ENCODE results near the gene MBLAC1. TPM values are rescaled to one million over a fixed set of nuclear protein-coding genes. Genes with fewer than 3 reads are reported as not detected.
"Not testable (repeated sequence)": the region's sequence is repeated elsewhere in the genome, so short reads cannot be mapped to it uniquely, and the experiment has no call there.

MBLAC1 gene
- total RNA-seq, 1 experiment from 2014 or later = 0.69 TPM

DNA sequence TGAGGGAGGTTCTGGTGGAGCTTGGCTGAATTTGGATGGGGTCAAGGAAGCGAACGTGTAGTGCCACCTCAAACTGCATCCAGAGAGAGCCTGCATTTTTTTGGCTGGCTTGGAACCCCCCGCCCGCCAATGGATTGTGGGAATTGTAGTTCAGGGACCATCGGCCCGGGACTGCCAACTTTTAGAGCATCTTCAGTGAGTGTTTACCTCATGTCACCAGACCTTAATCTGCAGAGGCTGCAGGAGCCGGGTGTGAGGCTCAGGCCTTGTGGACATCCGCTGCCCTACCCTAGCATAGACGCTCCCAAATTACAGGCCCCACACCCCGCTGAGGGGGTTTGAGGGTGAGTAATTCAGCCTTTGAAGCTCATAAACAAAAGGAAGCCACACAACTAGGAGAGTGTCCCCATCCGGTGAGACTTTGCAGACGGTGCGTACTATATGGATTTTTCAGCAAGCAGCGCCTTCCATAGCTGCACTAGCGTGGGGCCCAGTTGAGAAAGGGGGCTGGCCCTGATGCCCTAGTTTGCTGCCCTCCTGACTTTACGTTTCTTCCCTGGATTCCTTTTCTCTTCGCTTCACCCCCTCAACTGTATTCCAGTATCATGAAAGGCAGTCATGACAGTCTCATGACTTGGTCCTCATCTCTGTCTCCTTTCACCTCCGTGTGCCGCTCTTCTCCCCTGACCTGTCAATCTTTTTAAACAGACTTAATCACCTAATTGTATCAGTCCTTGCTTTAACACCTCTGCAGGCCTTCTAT, 6.6 kb upstream of the MBLAC1 start:
- peak; percentile 48 for DNase-seq (ENCODE audit: extremely low read depth, low read depth)

DNA sequence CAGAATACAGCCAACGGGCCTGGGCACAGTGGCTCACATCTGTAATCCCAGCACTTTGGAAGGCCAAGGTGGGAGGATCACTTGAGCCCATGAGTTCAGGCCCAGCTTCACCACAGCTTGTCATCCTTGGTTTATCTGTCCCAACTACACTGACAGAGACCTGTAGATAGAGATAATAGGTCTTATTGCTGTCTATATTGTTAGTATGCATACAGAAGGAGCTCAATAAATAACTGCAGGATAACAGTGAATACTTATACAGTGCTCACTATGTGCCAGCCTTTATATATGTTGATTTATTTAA, 6.1 kb upstream of the MBLAC1 start:
- DNase-seq (ENCODE audit: extremely low read depth, low read depth) = no peak

DNA sequence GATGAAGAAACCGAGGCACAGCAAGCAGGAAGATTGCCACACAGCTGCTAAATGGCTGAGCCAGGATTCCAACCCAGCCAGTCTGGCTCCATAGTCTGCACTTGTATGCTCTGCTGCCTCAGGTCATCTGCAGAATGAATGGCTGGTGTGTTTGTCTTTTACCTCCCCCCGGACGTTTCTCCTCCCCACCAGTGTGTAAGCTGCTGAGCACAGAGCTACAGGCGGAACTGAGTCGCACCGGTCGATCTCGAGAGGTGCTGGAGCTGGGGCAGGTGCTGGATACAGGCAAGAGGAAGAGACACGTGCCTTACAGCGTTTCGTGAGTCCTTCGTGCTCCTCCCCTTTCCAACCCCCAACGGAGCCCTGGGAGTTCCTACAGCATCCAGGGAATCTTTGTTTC, 4.7 kb upstream of the MBLAC1 start:
- no peak for DNase-seq (ENCODE audit: extremely low read depth, low read depth)

DNA sequence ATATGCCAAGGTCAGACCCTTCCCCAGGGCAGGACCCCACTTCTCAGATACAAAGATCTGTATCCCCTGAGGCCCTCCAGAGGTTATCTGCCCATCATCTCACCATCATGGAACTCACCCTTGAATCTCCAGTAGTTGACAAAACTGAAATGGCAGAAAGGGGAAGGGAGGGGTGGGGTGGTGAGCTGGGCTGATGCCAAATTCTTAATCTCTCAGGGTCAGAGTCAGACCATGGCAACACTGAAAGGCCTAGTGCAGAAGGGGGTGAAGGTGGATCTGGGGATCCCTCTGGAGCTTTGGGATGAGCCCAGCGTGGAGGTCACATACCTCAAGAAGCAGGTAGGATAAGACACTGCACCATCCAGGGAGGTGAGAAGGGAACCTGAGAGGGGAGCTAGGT, 4.2 kb upstream of the MBLAC1 start:
- no peak for DNase-seq (ENCODE audit: extremely low read depth, low read depth)

DNA sequence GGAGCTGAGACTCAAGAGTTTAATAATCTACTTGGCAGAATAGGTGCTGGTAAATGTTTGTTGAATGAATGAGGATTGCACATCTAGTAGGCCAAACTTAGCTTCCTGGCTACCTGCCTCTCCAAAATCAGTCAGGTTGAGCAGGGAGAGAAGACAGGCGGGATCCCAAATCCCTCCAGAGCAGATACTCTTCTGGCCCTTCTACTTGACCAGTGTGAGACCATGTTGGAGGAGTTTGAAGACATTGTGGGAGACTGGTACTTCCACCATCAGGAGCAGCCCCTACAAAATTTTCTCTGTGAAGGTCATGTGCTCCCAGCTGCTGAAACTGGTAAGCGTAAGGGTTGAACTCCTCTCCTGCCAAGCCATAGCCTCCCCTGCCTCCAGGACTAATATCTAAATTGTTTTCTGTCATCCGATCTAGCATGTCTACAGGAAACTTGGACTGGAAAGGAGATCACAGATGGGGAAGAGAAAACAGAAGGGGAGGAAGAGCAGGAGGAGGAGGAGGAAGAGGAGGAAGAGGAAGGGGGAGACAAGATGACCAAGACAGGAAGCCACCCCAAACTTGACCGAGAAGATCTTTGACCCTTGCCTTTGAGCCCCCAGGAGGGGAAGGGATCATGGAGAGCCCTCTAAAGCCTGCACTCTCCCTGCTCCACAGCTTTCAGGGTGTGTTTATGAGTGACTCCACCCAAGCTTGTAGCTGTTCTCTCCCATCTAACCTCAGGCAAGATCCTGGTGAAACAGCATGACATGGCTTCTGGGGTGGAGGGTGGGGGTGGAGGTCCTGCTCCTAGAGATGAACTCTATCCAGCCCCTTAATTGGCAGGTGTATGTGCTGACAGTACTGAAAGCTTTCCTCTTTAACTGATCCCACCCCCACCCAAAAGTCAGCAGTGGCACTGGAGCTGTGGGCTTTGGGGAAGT, 2.2 kb upstream of the MBLAC1 start:
- DNase-seq (ENCODE audit: extremely low read depth, low read depth) = no peak

DNA sequence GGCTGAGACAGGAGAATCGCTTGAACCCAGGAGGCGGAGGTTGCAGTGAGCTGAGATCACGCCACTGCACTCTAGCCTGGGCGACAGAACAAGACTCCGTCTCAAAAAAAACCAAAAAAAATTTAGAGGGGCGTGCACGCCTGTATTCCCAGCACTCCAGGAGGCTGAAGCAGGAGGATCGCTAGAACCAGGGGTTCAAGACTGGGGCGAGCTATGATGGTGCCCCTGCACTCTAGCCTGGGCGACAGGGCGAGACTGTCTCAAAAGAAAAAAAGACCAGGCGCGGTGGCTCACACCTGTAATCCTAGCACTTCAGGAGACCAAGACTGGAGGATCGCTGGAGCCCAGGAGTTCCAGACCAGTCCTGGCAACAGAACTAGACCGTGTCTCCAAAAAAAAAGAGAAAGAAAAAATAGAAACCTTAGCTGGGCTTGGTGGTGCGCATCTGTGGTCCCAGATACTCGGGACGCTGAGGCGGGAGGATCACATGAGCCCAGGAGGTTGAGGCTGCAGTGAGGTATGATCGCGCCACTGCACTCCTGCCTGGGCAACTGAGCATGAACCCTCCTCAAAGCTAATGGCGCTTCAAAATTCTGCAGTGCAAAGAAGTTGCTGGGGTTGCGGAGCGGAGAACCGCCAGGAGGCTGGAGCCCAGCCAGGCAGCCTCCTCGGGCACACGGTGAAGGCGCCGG, 382 bp upstream of the MBLAC1 start:
- DNase-seq (ENCODE audit: extremely low read depth, low read depth) = no peak

DNA sequence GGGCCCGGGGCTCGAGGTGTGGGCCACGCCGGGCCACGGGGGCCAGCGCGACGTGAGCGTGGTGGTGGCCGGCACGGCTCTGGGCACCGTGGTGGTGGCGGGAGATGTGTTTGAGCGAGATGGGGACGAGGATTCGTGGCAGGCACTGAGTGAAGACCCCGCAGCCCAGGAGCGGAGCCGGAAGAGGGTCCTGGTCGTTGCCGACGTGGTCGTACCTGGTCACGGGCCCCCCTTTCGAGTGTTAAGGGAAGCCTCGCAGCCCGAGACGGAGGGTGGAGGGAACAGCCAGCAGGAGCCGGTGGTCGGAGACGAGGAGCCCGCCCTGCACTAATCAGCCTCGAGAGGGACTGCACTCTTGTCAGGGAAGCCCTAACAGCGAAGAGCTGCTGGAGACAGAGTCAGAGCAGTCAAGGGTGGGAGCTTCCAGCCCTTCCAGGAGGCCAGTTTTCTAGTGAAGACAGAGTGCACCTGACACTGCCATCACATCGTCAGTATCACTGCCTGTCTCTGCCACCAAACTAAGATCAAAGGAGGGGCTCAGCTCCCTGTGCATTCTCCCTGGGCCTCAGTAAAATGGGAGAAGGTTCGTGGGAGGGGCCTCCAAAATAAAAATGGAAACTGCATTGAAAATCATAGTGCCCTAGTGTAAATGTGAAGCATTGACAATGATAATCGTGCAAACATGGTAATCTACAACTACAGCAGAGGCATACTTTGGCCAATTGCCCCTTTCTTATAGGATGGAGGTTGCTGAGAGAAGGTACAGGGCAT, 1.3 kb downstream of the MBLAC1 start:
- DNase-seq (ENCODE audit: extremely low read depth, low read depth) = no peak

DNA sequence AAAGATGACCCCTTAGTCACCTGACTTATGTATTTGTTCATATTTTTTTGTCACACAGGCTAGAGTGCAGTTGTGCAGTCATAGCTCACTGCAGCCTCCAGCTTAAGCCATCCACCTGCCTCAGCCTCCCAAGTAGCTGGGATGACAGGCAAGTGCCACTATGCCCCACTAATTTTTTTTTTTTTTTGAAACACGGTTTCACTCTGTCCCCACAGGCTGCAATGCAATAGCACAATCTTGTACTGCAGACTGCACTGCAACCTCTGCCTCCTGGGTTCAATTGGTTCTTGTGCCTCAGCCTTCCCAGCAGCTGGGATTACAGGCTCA, 1.8 kb downstream of the MBLAC1 start:
- no peak for DNase-seq (ENCODE audit: extremely low read depth, low read depth)

DNA sequence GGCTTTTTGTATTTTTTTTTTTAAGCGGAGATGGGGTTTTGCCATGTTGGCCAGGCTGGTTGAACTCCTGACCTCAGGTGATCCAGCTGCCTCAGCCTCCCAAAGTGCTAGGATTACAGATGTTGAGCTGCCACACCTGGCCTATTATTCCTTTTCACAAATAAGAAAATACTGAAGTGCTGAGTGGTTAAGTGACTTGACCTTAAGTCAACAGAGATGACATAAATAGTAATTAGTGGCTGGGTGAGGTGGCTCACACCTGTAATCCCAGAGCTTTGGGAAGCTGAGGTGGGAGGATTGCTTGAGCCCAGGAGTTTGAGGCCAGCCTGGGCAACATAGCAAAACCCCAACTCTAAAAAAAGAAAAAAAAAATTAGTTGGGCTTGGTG, 3.4 kb downstream of the MBLAC1 start:
- not testable (repeated sequence) for DNase-seq (ENCODE audit: extremely low read depth, low read depth)

DNA sequence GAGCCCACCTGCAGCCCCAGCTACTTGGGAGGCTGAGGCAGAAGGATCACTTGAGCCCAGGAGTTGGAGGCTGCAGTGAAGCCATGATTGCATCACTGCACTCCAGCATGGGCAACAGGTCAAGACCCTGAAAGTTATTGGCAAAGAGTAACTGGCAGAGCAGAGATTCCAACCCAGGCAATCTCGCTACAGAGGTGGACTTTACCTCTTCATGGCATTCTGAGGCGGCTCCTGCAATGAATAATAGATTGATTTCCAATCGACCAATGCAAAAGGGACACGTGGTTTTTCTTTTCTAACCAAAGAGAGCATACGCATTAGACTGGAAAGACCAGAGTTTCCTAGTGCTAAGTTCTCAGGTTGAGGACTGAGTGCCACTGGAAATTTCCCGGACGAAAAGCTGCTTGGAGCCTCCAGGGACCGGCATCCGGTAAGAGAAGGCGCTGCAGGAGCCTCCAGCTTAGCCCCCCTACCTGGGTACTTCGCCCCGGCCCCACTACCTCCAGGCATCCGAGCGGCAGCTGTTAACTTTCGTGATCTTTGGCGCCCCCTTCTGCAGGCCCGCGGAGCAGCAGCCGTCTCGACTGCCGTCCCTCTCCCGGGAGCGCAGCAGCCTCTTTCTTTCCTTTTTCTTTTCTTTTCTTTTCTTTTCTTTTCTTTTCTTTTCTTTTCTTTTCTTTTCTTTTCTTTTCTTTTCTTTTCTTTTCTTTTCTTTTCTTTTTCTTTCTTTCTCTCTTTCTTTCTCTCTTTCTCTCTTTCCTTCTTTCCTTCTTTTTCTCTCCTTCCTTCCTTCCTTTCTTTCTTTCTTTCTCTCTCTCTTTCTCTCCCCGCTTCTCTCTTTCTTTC, 4.1 kb downstream of the MBLAC1 start:
- DNase-seq (ENCODE audit: extremely low read depth, low read depth) = peak; percentile 60

DNA sequence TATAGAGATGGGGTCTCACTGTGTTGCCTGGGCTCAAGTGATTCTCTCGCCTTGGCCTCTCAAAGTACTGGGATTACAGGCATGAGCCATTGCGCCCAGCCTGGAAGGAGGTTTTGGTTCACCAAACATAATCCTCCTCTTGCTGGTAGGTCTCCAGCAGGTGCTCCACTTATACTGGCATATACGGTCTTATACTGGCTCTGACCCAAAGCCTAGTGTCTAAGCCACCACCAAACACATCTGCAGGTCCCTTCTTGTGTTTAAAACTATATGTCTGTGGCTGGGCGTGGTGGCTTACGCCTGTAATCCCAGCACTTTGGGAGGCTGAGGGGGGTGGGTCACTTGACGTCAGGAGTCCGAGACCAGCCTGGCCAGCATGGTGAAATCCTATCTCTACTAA, 5.4 kb downstream of the MBLAC1 start:
- no peak for DNase-seq (ENCODE audit: extremely low read depth, low read depth)

DNA sequence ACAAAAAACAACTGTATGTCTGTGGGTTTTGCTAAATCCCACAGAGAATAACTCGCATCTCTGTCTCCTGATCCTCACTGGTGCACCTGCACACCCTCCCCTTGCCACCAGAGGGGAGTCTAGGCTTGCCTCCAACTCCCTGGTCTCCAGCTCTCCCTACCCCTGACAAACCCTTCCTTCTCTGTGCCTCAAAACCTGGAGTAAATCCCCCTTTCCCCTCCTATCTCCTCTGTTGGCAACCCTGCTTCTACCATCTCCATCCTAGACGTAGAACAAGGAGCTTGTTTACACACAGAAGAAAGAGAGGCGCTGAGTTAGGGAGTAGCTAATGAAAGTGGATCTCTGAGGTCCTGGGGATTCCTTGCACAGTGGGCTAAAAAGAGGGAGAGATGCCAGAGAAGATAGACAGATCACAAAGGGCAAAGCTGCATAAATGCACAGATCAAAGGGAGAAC, 6.0 kb downstream of the MBLAC1 start:
- DNase-seq (ENCODE audit: extremely low read depth, low read depth) = peak; percentile 72

DNA sequence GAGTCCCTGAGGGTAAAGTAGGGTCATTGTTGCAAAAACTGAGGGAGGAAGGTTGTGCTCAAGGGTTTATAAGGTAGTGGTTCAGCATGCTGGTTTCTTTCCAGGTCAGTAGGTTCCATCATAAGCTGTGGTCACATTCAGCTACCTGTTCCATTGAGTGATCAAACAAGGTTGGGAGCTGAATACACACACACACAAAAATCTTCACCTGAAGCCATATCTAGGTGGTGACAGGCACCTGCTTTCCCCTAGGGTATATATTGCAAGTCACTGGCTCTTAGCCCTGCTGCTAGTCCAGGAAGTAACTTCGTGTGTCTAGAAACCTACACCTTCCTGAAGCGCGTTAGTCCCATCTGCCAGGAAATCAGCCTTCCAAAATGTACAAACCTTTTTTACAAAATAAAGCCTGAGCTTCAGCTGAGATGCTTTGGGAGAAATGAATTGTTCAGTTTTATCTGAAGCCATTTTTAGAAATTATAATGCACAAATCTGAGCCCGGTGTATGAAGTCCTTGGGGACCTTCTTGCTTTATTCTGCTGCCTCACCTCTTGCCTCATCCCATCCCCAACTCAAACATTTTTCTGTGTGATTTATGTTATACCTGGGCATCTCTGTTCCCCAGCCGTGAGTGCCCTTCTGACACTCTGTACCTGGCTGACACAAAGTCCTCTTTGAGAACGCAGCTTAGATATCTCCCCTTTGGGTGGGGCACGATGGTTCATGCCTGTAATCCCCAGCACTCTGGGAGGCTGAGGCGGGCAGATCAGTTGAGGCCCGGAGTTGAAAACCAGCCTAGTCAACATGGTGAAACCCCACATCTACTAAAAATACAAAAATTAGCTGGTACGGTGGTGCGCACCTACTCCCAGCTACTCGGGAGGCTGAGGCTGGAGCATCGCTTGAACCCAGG, 11.3 kb downstream of the MBLAC1 start:
- DNase-seq (ENCODE audit: extremely low read depth, low read depth) = no peak

DNA sequence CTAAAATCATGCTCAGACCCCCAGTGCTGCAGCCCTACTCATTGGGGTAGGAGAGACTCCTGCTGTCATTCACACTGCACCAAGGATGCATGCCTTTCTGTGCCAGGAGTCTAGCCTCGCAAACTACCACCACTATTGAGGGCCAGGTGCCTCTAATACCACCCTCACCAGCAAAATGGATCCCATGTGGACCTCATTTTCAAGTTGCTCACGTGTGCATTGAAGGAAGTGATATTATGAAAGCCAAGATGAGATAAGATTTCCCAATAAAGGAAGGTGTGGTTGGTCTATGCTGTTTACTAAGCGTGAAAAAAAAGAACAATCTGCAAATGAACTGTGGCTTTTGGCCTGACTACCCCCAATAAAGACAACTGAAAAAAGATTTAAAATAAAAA, 14.8 kb downstream of the MBLAC1 start:
- no peak for DNase-seq (ENCODE audit: extremely low read depth, low read depth)

DNA sequence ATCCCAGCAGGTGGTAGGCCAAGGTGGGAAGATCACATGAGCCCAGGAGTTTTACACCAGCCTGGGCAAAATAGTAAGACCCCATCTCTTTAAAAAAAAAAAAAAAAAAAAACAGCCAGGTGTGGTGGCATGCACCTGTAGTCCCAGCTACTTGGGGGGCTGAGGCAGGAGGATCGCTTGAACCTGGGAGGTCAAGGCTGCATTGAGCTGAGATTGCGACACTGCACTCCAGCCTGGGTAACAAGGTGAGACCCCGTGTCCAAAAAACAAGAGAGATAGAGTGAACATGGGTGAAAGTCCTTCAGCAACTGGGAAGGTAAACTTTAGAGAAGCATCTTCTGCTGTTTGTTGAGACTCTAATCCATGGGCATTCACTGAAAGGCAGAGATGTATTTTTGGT, 15.7 kb downstream of the MBLAC1 start:
- DNase-seq (ENCODE audit: extremely low read depth, low read depth) = no peak

DNA sequence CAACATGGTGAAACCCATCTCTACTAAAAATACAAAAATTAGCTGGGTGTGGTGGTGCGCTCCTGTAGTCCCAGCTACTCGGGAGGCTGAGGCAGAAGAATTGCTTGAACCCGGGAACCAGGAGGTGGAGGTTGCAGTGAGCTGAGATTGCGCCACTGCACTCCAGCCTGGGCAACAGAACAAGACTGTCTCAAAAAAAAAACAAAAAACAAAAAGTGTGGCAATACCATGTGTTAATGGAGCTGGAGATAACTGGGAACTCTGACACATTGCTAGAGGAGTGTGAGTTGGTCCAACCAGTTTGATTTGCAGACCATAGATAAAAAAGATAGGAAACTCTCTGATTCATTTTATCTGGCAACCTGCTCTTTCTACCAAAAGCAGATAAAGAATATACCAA, 19.6 kb downstream of the MBLAC1 start:
- DNase-seq (ENCODE audit: extremely low read depth, low read depth) = not testable (repeated sequence)

DNA sequence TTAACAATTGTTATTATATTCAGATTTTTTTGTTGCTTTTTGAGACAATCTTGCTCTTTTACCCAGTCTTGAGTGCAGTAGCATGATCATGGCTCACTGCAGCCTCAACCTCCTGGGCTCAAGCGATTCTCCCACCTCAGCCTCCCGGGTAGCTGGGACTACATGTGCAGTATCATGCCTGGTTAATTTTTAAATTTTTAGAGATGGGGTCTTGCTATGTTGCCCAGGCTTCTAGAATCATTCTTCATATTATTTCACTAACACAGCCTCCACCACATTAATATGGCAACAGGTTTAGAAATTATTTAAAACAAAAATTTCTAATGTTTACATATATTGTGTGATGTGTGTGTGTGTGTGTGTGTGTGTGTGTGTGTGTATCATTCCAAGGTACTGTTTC, 20.5 kb downstream of the MBLAC1 start:
- no peak for DNase-seq (ENCODE audit: extremely low read depth, low read depth)

DNA sequence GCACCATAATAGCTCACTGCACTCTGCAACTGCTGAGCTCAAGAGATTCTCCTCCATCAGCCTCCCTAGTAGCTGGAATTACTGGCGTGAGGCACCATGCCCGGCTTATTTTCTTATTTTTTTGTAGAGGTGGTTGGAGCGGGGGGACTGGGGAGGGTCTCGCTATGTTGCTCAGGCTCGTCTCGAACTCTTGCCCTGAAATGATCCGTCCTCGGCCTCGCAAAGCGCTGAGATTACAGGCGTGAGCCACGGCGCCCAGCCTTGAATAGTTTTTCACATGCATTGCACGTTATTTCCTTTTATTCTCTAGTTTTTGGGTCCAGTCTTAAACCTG, 21.4 kb downstream of the MBLAC1 start:
- no peak for DNase-seq (ENCODE audit: extremely low read depth, low read depth)

All from NCI-H460 (cell line).